Adipocyte (in vitro differentiated cells): ENCODE measurements around the gene YPEL4.

Source experiments
- DNase-seq: peaks from one replicate; pipeline ENCODE4 v3.0.0-alpha.2; 2015; ENCODE audit warnings: low read depth
- H3K27me3 ChIP-seq: replicated peaks from 2 replicates; pipeline ENCODE4 v1.7.0; 2013; ENCODE audit warnings: mild to moderate bottlenecking, low read length, moderate library complexity; ENCODE audit not compliant: control insufficient read depth, insufficient read depth
- H3K36me3 ChIP-seq: 2 replicates; pipeline ENCODE4 v1.7.0; 2013; ENCODE audit warnings: low read length, mild to moderate bottlenecking, moderate library complexity; ENCODE audit not compliant: control insufficient read depth, insufficient read depth, severe bottlenecking
- H3K4me1 ChIP-seq: 2 replicates; pipeline ENCODE4 v1.7.0; 2013; ENCODE audit warnings: mild to moderate bottlenecking, low read length, moderate library complexity; ENCODE audit not compliant: control insufficient read depth, insufficient read depth
- H3K4me3 ChIP-seq: 2 replicates; pipeline ENCODE4 v1.7.0; 2013; ENCODE audit warnings: mild to moderate bottlenecking, low read length, moderate library complexity
- H3K9ac ChIP-seq: 2 replicates; pipeline ENCODE4 v1.7.0; 2013; ENCODE audit warnings: mild to moderate bottlenecking, low read length, moderate library complexity
- H3K9me3 ChIP-seq: 2 replicates; pipeline ENCODE4 v1.7.0; 2013; ENCODE audit warnings: mild to moderate bottlenecking, low read length, moderate library complexity; ENCODE audit not compliant: control insufficient read depth

YPEL4 gene

DNA sequence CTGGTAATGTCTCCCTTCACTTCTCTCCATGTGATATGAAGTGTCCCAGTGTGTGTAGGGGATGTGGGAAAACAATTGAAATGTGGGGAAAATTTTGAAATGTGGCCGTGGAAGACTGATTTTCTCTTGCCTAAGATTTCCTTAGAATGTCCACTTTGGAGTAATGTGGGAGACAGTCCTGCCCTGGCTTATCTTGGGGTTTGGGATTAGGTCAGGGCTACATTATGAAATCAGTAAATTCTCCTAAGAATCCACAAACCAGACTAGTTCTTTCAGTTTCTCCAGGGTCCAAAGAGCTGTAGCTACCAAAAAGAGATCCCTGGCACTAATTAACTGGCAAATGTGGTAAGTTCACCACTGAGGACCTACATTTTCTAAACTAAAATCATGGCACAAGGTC is 22.8 kb downstream of the YPEL4 start:
- Histone ChIP-seq H3K9ac (no peak overlapping the region), H3K9me3 (no peaks in the 10 kb centered on the region), H3K27me3 (peaks cover 6% of the 10 kb centered on the region), H3K4me1 (no peaks in the 10 kb centered on the region), H3K4me3 (no peak overlapping the region), H3K36me3 (no peaks in the 10 kb centered on the region)
- no peak for DNase-seq

DNA sequence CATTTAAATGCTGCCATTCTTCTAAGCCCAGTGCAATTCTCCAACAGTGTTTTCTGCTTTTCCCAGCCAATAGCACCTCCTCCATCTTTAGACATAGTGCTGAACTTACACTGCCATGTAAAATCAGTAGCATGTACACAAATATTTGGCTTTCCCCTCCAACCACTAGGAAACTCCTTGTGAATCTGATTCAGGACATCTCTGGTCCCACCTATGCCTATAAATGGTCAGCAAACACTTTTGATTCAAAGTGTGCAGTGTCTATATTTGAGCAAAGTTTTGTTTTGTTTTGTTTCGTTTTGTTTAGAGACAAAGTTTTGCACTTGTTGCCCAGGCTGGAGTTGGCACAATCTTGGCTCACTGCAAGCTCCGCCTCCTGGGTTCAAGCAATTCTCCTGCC is 24.8 kb downstream of the YPEL4 start:
- H3K9ac ChIP-seq: no peak overlapping the region
- peaks cover 1% of the 10 kb centered on the region for H3K9me3 ChIP-seq
- no peaks in the 10 kb centered on the region for H3K4me1 ChIP-seq
- H3K27me3 ChIP-seq: no peaks in the 10 kb centered on the region
- no peak overlapping the region for H3K4me3 ChIP-seq
- no peak for DNase-seq
- no peaks in the 10 kb centered on the region for H3K36me3 ChIP-seq

DNA sequence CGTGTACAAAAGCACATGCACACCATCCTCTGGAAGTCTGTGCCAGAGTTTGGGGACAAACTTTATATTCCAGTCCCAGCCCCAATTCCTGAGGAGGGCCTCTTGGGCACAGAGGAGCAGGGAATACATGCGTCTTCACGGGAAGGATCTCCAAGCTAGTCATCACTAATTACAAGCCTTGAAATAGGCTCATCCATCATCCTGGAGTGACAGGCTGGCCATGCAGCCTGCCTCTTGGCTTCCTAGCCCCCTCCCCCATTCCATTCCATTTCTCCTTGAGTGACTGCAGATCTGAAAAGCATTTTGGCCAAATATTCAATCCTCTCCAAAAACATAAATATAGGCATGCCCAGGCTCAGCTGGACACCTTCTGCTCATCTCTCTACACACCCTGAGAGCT is 27.4 kb downstream of the YPEL4 start:
- no peaks in the 10 kb centered on the region for H3K4me1 ChIP-seq
- no peak overlapping the region for H3K4me3 ChIP-seq
- H3K27me3 ChIP-seq: no peaks in the 10 kb centered on the region
- H3K36me3 ChIP-seq: no peaks in the 10 kb centered on the region
- peaks cover 9% of the 10 kb centered on the region for H3K9me3 ChIP-seq
- no peak for DNase-seq
- H3K9ac ChIP-seq: no peak overlapping the region

DNA sequence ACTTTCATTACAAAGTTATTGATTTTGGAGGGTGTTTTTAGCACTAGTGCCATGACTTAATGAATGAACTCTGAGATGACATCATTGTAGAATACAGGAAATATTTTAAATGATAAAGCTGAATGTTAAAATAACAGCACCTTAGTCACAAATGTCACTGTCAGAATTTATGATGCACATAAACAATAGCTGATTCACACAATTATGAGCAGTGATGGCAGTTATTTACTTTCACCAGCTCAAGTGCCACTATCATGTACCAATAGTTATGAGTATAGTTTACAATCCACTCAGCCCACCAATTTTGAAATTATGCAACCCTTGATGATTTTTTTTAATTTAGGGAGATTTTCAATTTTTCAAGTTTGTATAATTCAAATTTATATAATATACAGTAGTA is 29.2 kb downstream of the YPEL4 start:
- H3K4me1 ChIP-seq: no peaks in the 10 kb centered on the region
- peaks cover 9% of the 10 kb centered on the region for H3K36me3 ChIP-seq
- no peak for DNase-seq
- H3K4me3 ChIP-seq: no peak overlapping the region
- peaks cover 9% of the 10 kb centered on the region for H3K9me3 ChIP-seq
- H3K27me3 ChIP-seq: no peaks in the 10 kb centered on the region
- H3K9ac ChIP-seq: no peak overlapping the region

DNA sequence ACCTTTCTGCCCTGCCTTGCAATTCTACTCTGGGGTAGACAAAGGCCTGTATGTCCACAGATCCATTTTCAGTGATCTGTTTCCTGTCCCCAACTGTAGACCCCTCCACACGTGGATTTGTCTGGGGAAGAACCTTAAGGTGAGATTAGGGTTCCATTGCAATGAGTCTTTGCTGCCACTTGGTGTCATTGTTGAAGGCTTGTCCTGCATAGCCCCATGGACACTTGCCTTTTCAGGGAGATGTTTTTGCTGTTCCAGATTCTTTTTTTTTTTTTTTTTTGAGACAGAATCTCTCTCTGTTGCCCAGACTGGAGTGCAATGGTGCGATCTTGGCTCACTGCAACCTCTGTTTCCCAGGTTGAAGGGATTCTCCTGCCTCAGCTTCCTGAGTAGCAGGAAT is 30.4 kb downstream of the YPEL4 start:
- Histone ChIP-seq H3K9ac (no peak overlapping the region), H3K27me3 (no peaks in the 10 kb centered on the region), H3K36me3 (peaks cover 20% of the 10 kb centered on the region), H3K4me1 (no peaks in the 10 kb centered on the region), H3K4me3 (no peak overlapping the region), H3K9me3 (peaks cover 9% of the 10 kb centered on the region)
- no peak for DNase-seq

DNA sequence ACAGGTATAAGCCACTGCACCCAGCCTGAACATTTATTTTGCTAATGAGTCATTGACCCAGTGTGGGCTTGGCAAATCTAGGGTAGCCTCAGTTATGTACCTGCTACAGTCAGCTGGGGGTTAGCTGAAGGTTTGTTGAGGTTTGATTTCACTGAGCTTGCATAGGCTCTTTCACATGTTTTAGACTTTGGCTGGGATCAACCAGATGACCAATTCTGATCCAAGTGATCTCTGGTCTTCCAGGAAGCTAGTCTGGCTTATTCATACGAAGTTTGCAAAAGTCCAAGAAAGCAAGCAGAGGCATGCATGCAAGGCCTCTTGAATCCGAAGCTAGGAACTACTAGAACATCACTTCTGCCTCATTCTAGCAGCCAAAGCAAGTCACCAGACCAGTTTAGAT is 31.3 kb downstream of the YPEL4 start:
- no peak for DNase-seq
- Histone ChIP-seq H3K4me3 (no peak overlapping the region), H3K4me1 (no peaks in the 10 kb centered on the region), H3K36me3 (peaks cover 29% of the 10 kb centered on the region), H3K27me3 (no peaks in the 10 kb centered on the region), H3K9me3 (peaks cover 9% of the 10 kb centered on the region), H3K9ac (no peak overlapping the region)

DNA sequence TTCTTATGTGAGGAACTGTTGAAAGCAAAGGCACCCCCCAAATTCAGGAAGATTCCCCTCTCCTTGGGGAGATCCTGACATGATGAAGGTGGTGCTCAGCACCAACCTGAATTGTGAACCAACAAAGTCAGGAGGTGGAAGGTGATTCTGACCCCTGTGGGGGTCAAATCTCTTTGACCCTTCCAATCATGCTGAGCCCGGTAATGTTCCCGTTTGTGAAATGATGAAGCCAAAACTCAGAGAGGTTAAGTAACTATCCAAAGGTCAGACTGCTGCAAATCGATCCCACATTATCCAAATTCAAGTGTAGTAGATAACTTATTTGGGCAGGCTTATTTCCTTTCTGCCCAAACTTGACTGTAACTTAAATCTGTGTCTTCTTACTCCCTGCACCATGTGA is 33.1 kb downstream of the YPEL4 start:
- Histone ChIP-seq H3K27me3 (no peaks in the 10 kb centered on the region), H3K4me3 (no peak overlapping the region), H3K36me3 (peaks cover 43% of the 10 kb centered on the region), H3K4me1 (no peaks in the 10 kb centered on the region), H3K9me3 (peaks cover 9% of the 10 kb centered on the region), H3K9ac (no peak overlapping the region)
- no peak for DNase-seq

DNA sequence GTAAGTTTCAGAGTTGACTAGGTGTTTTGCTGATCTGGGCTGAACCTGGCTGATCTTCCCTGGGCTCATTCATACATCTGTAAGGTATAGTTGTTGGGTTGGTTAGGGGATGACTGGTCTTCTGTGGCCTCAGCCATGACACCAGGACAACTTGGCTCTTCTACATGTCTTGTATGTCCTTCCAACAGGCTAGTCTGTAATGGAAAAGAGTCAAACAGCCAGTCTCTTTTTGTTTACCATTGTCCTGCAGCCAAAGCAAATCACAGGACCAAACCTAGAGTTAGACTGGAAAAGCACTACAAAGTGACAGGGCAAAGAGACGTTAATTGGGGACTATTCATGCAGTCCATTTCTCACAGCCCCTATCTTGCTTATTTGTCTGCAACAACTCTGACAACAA is 34.4 kb downstream of the YPEL4 start:
- Histone ChIP-seq H3K9ac (no peak overlapping the region), H3K27me3 (no peaks in the 10 kb centered on the region), H3K4me1 (no peaks in the 10 kb centered on the region)

DNA sequence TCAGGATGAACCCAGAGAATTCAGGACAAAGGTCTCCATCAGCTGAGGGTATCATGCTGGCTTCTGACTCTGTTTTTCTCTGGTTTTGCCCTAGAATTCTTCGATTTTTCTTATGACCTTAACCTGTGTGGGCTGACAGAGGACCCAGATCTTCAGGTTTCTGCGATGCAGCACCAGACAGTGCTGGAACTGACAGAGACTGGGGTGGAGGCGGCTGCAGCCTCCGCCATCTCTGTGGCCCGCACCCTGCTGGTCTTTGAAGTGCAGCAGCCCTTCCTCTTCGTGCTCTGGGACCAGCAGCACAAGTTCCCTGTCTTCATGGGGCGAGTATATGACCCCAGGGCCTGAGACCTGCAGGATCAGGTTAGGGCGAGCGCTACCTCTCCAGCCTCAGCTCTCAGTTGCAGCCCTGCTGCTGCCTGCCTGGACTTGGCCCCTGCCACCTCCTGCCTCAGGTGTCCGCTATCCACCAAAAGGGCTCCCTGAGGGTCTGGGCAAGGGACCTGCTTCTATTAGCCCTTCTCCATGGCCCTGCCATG is 35.4 kb downstream of the YPEL4 start:
- Histone ChIP-seq H3K9ac (no peak overlapping the region), H3K36me3 (peaks cover 62% of the 10 kb centered on the region), H3K9me3 (peaks cover 2% of the 10 kb centered on the region), H3K4me3 (no peak overlapping the region), H3K4me1 (no peaks in the 10 kb centered on the region), H3K27me3 (no peaks in the 10 kb centered on the region)
- DNase-seq: no peak

More for the DNA sequence above, 34.4 kb downstream of the YPEL4 start:
- peaks cover 9% of the 10 kb centered on the region for H3K9me3 ChIP-seq
- no peak overlapping the region for H3K4me3 ChIP-seq
- no peak for DNase-seq
- peaks cover 54% of the 10 kb centered on the region for H3K36me3 ChIP-seq

DNA sequence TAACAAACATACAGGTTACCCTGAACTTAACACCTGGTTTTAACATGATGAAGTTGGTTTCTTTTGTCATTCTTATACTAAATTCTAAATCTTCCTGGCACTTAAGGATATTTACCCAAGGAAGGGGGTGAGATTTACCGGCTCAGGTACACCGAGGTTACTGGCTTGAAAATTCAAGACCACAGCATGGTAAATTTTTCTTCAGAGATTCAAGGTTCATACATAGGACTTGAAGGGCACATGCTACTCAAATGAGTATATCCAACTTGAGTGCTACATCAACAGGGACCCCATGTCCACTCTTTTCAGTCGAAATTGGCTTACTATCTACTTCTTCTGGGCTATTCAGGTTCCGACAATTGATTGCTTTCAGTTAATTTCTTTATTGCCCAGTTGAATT is 39.5 kb downstream of the YPEL4 start:
- no peaks in the 10 kb centered on the region for H3K4me1 ChIP-seq

DNA sequence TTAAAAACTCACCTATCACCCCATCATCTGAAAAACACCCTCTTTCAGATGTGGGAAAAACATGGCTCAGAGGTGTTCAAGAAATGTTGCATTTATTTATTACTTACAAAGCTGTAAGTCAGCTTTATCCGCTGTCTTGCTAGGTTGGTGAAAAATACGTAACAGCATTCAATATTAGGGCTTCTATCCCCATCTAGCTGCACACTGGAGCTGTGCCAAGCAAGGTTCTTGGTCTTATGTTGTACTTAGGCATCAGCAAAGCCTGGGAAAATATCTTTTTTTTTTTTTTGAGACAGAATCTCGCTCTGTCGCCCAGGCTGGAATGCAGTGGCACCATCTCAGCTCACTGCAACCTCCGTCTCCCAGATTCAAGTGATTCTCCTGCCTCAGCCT is 44.7 kb downstream of the YPEL4 start:
- no peaks in the 10 kb centered on the region for H3K27me3 ChIP-seq
- H3K9me3 ChIP-seq: no peaks in the 10 kb centered on the region
- peaks cover 52% of the 10 kb centered on the region for H3K36me3 ChIP-seq
- DNase-seq: no peak
- H3K4me3 ChIP-seq: no peak overlapping the region
- no peak overlapping the region for H3K9ac ChIP-seq
- H3K4me1 ChIP-seq: no peaks in the 10 kb centered on the region

More for the DNA sequence above, 39.5 kb downstream of the YPEL4 start:
- no peak overlapping the region for H3K4me3 ChIP-seq
- no peak for DNase-seq
- no peaks in the 10 kb centered on the region for H3K27me3 ChIP-seq
- H3K36me3 ChIP-seq: peaks cover 79% of the 10 kb centered on the region
- no peaks in the 10 kb centered on the region for H3K9me3 ChIP-seq
- H3K9ac ChIP-seq: no peak overlapping the region

DNA sequence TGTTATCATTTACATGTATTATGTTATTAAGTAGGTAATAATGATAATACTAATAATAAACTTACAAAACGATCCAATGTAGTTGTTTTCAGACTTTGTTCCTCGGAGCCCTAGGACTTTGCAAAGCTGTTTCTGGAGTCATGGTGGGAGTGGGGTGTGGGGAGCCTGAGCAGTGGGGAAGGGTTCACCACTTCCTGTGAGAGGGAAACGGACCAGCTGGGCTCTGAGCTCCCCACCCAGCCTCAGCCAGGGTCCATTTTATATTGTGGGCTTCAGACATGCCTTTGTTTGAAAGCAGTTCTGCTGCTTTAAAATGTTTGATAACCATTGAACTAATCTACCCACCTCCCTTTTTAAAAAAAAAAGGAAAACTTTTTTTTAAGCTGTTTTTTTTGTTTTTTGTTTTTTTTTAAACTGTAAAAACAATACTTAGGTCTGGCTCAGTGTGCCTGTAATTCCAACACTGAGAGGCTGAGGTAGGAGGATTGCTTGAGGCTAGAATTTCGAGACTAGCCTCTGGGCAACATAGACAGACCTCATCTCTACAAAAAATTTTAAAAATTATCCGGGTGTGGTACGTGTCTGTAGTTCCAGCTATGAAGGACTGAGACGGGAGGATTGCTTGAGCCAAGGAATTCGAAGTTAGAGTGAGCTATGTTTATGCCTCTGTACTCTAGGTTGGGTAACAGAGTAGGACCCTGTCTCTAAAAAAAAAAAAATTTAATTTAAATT is 45.2 kb downstream of the YPEL4 start:
- Histone ChIP-seq H3K36me3 (peaks cover 49% of the 10 kb centered on the region), H3K27me3 (no peaks in the 10 kb centered on the region), H3K4me3 (no peak overlapping the region), H3K4me1 (peaks cover 4% of the 10 kb centered on the region), H3K9ac (no peak overlapping the region), H3K9me3 (no peaks in the 10 kb centered on the region)
- no peak for DNase-seq
